HG02840 (cell line): ENCODE data around the gene KCNJ5.

ENCODE experiments used
- ATAC-seq: cut with Tn5 transposase; IDR thresholded peaks from one replicate; pipeline ENCODE4 v1.9.1; 2021; ENCODE audit warnings: mild to moderate bottlenecking, moderate library complexity, moderate number of reproducible peaks; ENCODE audit not compliant: unreplicated experiment, low FRiP score

KCNJ5 gene

DNA sequence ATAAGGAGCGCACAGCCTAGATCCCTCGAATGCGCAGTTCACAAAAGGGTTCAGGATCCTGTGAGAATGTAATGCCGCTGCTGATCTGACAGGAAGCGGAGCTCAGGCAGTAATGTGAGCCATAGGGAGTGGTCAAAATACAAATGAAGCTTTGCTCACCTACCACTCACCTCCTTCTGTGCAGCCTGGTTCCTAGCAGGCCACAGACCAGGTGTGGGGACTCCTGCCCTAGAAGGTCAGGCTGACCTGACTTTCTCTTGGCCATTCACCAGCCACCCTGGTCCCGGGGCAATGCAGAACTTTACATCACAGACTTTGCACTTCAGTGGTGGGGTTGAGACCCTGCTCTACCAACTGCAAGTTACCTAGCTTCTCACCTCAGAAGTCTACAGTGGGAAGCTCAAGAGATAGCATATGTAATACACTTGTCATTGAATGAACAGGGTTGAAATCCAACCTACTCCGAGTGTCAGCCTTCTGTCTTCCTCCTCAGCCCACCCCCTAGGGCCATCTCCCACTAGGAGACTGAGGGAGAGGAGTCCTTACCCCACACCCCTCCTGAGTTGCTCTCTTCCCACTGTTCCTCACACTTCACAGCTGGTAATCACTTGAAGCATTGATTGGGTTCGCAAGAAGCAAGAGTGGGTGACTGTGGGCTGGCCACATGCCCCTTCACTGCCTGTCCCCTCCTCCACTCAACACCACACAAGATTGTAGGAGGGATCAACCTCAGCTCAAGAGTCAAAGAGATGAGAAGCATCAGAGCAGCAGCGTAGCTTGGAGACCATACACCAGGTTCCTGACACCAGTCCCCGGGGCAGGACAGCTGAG, 22.1 kb upstream of the KCNJ5 start:
- ATAC-seq = no peak

DNA sequence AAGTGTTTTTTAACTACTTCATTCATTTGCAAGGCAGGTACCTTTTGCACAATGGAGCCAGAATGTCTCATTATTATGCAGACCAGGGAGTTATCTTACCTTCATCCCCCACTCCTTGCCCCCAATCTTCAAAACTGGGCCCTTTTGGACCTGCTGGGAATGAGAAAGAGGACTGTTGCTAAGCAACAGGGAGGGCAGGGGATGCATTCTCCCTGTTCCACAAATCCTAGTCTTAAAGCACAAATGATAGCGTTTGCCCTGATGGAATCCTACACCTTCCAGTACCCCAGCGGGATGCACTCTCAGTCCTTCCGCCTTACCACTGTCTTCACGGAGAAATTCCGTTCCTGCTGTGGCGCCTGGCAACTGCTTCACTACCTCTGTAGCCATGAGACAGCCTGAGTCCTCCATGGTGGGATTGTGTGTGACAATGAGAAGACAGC, 20.0 kb upstream of the KCNJ5 start:
- ATAC-seq = no peak

DNA sequence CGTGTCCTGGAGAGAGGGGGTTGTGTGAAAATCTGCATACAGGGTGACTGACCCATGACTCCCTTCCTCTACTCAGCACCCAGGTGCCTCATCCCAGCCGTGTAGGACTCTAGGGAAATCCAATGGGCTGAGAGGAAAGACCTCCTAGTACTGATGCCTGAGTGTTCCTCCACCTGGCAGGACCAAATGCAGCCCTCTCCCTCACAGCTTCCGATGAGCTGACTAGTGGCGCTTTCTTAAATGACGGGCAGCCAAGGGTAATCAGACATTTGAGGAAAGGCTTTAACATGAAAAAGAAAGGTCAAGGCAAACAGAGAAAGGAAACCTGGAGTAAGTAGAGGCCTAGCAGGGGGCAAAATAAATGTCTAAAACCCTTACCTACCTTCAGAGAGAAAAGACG, 19.1 kb upstream of the KCNJ5 start:
- ATAC-seq = no peak

DNA sequence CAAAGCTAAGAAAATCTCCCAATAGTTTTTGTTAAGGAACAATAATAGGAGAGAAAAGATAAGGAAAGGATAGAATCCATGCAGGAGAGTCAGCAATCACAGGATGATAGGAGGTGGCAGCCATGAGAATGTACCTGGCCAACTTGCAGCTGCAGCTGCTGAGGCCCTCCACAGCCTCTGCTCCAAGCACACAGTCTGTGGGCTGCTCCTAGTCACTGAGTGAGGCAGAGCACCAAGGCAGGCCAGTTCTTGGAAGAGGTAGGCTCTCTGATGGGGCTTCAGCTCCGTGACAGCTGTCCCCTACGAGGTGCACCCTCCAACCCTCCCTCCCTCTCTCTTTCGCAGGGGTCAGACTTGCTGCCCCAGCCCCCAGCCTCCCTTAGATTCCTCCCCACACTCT, 18.6 kb upstream of the KCNJ5 start:
- ATAC-seq = no peak

DNA sequence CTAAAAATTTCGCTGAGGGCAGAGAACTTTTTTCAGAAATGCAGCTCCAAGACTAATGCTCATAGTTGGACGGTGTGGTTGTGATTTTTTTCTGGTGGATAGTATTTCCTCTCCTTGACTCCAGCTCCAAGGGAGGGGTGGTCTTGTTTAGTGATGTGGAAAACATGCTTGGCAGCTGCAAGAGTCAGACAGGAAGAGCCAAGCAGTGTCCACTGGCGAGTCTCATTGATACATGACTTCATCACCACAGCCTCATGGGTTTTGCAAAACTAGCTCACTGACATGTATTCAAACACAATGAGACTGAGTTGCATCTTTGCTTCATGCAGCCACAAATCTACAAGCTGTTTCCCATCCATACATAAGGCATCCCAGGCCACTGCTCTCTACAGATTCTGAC, 16.7 kb upstream of the KCNJ5 start:
- ATAC-seq = no peak

DNA sequence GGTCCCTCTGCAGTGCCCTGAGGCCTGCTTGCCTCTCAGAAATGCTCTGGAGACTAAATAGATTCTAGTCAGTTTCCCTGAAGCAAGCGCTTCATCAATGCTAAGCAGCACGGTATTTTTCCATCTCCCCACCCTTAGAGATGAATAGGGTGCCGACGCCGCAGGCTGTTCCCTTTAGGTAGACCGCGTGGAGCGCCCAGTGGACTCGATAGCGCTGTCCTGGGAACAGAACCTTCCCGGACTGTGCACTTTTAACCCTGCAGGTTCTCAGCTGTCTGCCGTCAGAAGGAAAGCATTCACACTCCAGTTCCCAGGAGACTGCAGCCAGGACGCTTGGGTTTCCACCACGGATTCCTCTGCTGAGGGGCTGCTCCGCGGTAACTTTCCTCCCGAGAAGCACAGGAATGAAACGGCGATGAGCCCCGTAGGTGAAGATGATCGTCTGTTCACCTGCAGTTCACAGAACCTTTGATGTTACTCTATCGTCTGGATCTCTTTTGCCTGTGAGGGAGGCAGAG, 15.0 kb upstream of the KCNJ5 start:
- ATAC-seq = no peak

DNA sequence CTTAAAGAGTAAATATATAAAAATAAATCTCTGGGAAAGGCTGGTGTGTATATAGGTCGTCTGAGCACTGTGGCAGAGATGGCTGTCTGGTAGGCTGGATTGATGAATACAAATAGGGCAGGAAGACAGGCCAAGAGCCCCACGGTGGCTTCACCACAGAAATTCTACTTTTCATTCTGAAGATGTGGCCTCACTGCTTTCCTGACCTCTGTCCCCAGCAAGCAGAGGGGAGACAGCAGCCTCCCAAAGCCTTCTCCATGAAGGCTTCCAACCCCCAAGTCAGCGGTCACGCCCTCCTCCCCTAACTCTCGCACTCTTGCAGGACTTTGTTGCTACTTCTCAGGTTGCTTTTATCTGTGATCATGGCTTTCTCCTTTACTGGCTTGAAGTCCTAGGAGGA, 13.4 kb upstream of the KCNJ5 start:
- ATAC-seq = no peak

DNA sequence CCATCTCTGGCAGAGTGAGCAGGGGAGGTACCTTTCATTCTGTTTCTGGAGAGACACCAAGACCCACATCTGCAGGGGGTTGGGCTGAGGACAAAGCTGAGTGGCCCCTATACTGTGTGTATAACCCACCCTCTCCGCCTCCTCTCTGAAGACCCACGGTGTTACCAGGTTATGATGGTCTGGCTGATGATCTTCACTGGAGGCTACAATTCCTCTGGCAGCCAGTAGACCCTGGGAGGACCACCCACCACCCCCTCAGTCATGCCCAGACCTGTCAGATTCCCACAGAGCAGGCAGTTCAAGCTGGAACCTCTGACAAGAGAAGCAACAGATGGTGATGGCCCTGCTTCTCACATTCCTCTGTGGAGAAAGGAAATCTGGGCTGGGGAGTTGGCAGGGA, 12.7 kb upstream of the KCNJ5 start:
- ATAC-seq = no peak

DNA sequence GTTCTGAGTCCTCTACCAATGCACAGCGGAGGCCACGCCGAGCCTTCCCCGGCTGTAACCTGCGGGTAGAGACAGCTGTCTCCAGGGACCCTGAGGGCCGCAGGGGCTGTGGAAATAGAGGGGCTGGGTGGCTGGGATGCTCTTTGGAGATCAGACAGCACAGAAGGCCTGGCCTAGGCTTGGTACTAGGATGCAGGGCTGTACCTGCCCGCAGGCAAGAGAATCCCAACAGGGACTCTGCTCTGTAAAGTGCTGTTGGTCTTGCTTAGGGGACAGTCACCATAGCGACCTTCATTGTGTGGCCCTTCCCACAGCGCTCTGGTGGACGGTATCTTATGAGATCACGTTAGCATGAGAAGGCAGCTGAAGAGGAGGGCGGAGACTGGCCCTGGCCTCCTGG, 11.3 kb upstream of the KCNJ5 start:
- ATAC-seq = no peak

DNA sequence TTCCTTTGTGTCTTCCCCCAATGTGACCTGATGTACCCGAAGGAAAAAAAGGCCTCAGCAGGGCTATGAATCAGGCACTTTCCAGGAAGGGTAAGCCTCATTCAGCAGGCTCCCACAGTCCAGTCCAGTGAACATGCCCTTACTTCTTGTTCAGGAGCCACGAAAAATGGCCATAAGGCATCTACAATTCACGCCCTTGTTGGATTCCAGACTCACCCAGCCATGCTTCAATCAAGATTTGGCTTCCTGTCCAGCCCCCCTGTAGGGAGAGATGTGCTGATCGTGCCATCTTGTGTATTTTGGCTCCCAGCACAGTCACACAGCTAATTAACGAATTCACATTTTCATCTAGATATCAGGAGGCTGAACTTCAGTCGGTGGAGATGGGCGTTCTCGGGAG, 9.9 kb upstream of the KCNJ5 start:
- ATAC-seq = no peak

DNA sequence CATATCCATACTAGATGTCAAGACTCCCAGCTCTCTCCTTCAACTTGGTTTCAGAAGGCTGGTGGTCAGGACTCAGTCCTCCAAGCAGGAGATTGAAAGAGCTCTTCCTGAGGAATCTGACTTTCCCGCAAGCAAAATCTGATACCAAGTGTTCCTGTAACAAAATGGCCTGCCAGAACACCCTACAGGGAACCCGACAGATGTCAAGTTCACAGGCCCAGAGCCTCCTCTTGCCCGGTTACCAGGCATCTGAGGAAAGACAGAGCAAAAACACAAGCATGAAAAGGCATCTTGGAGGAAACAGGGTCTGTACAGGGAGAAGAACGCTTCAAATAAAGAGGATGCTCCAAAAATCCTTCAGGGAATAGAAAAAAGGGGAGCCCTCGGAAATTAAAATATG, 8.7 kb upstream of the KCNJ5 start:
- ATAC-seq = no peak

DNA sequence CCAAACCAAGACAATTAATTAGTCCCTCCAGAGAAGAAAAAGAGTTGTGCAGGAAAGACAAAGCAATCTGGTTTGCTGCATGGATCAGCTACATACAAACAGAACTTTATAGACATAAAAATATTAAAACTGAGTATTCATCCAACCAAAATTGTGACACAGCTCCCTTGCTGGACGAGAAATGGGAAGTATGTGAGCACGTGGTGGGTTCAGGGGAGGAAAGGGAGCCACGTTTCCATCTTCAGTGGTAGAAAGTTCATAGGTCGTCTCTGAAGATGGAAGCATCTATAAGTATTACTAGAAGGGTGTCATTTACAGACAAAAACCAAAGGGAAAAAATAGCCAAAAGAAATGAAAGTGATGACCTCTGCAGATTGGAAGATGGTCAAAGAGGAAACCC, 7.1 kb upstream of the KCNJ5 start:
- ATAC-seq = no peak

DNA sequence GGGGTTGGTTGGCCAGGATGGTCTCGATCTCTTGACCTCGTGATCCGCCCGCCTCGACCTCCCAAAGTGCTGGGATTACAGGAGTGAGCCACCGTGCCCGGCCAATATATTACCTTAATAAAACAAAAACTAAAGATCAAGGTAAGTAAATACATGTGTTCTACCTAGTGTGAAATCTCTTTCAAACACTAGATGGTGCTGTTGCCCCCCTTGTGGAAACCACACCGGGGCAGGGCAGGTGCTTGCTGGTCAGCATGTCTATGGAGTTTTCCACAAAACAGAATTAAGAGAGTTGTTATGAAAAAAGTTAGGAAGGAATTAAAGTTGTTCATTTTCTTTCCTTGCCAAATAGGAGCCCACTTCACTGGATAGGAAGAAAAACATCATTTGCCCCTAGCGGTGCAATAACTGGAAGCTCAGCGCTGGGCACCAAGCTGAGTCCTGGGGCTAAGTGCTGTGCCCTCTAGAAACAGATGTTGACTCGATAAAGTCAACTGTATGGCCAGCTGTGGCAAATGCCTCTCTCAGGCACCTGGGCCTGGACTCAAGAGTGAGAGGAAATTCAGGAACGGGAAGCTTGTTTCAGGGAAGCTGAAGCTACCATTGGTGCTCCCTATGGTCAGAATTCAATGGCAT, 6.3 kb upstream of the KCNJ5 start:
- ATAC-seq = peak; percentile 79

DNA sequence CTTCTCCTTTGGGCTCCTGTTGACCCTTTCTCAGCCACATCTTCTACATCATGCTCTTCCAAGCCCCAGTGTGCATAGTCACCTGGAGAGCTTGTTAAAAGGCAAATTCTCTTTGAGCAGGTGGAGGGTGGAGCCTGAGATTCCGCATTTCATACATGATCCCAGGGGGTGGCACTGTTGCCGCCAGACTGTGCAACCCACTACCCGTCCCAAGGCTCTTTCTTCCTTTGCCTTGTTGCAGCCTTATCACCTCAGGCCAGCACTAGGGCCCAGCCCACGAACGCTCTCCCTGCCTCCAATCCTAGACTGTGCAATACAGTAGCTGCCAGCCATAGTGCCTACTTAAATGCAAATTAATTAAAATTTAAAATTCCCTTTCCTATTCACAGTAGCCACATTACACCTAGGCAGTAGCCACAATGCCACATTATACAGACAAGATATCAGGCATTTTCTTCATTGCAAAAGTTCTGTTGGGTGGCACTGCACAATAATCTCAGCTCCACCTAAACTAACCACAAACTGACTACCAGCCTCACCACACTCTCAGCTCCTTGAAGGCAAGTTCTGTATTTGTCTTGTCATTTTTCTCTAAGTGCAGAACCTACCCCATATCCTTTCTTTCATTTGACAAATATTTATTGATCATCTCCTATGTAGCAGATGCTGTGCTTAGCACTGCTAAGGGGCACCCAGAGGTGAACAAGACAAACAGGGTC, 4.6 kb upstream of the KCNJ5 start:
- no peak for ATAC-seq

DNA sequence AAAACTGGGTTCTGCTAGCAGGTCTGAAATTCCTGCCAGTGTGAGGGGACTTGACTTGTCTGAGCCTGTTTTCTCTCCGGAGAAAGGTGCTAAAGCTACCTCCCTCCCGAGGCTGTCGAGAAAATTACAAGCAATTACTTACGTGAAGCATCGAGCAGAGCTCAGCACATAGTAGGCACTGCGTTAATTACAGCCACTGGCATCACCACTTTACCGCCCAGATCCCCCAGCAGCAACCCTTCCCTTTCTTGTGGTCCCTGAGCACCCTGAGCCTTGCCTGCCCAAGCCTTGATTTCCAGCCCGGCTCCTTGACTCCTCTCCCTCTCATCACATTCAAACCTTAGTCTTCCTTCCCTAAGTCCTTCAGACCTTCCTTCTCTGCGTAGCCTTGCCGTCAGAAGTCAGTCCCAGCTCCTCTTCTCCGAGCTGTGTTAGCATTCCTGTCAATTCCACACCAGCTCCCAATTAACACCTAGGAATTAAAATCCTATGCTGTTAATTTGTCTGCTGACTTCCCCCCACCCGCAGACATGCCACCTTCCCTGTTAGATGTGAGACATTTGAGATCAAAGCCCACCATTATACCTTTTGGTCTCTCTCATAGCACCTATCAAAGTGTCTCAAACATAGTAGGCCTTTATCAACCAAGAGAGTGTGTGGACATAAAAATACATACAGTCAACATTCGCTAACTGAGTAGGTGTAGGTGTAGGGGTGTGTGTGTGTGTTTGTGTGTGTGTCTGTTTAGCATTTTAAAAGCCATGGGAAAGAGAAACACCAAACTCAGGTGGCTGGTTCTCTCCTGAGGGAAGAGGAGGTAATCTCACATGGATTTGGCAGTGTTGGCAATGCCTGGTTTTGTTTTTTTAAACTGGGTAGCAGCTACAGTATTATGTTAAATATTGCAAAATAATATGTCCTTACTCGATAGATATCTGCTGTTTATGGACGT, 2.8 kb upstream of the KCNJ5 start:
- no peak for ATAC-seq

DNA sequence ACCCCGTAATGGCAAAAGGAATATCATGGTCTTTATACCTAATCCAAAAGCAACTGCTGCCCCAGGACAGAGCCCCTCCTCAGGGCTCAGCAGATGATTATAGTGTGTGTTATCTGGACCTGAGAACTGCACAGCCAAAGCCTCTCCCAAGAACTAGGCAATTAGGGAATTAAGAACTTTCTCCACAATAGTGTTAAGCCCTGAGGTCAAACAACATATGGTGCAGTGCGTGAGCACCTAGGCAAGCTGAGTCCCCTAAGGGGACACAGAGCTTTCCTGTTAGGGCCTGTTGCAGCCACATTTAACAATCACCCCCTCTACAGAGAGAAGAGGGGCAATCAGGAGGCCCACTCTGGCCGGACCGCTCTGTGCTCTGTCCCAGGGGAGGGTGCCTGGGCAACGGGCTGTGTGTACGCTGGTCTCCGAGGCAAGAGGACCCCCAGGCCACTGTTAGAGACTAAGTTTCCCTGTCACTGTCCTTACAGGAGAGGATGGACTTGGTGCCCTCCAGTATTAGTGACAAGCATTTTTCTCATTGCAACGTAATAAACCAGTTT, 1.4 kb upstream of the KCNJ5 start:
- ATAC-seq = no peak

DNA sequence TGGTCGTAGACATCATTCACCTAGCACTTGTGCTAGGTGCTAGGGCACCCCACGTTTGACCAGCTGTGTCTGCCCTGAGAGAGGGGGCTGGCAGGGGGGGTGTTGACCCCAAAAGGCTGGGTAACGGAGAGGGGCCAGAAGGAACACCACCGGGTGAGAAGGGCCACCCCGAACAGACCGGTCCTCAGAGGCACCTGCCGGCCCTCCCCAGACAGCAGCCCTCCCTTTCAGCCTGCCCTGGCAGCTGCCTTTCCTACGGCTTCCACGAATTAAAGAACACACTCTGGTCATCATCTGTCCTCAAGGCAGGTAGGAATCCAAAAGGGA, 977 bp upstream of the KCNJ5 start:
- ATAC-seq = no peak

DNA sequence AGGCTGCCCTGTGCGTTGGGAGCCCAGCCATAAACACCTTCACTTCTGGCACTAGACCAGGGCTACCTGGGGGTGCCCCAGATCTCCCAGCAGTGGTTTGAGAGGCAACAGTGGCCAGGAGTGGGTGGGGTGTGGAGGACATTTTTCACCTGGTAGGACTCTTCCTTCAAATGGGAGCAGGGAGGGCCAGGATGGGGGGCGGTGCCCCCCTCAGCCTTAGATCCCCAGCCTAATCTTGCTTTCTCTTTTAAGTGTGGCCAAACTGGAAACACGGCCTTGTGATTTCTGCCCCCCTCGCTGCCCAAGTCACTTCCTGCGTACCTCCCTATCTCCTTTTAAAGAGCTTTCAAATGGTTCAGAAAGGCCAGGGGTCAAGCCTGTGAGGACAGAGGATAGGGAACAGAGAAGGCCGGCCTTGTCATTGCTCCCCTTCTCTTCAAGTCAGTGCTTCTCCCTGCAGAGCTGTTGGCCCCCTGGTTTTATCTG, 800 bp downstream of the KCNJ5 start:
- ATAC-seq = no peak

DNA sequence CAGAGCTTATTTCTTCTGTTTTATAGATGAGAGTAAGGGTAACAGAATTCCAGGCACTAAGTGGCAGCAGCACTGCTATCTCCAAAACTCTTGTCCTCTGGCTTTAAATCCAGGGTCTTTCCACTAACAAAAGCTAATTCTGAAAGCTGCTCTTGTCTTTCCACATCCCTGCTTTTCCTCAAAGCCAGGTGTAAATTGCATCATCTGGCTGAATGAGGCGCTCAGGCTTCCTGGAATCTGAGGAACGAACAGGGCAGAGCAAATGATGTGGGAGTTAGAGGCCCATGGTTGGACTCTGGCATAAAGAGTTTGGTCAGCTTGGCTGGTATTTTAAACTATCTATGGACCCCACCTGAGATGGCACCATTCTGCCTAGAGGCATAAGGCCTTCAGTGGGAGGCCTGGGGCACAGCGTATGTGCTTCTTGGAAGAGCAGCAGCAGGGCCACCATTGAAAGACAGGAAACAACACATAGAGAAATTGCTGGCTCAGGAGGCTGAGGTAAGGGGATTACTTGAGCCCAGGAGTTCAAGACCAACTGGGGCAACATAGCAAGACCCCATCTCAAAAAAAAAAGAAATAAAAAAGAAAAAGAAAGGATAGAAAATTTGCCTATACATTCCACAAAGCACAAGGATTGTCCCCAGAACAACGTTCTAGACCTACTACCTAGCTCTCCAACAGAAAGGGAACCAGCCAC, 1.9 kb downstream of the KCNJ5 start:
- no peak for ATAC-seq
